Gastrocnemius medialis (tissue), 4 donors: ENCODE measurements around the gene ACOT4.

Source experiments
- CTCF ChIP-seq, 5 experiments: fragments of 450-650 bp in 3 of 5; fragments of 200-600 bp in 2 of 5; sonication (generic) in 2 of 5; IDR thresholded peaks in 4 of 5; conservative IDR thresholded peaks in 1 of 5; 1 replicate in 4 of 5; 2 replicates in 1 of 5; pipeline ENCODE4 v1.5.1; 2016 to 2019; ENCODE audit warnings: antibody characterized with exemption in 5 of 5, mild to moderate bottlenecking in 3 of 5, moderate library complexity in 3 of 5
- POLR2A ChIP-seq, 2 donors: fragments of 450-650 bp; IDR thresholded peaks; one replicate each; pipeline ENCODE4 v1.6.1; 2017; ENCODE audit warnings: antibody characterized with exemption in 2 of 2, mild to moderate bottlenecking in 2 of 2, moderate library complexity in 2 of 2

- TF ChIP-seq POLR2A (IDR thresholded peaks at IDR 0.05) (no peak), CTCF (IDR thresholded peaks at IDR 0.05 in 4 of 5, conservative IDR thresholded peaks at IDR 0.05 in 1 of 5) (no peak)
These were observed 21.8 kb downstream of the ACOT4 start for GRCh38 chr14:73613419-73613963.
